ENCODE results near the gene PDZK1. TPM values are rescaled to one million over a fixed set of nuclear protein-coding genes. Genes with fewer than 3 reads are reported as not detected.

Gene PDZK1
- 1.1 TPM for polyA plus RNA-seq (2013, experiment 1 of 2)
- polyA plus RNA-seq (2013, experiment 2 of 2), result 0.76 TPM

- peaks cover 3% of the 10 kb centered on the region for H3K4me1 ChIP-seq (ENCODE audit: control insufficient read depth, insufficient read depth, low read length, poor library complexity, severe bottlenecking)
- WGBS, 2 experiments (ENCODE audit: insufficient coverage in 2 of 2), result 82 to 89% methylated on average over 7 of the region's 9 CpGs
- H3K9me3 ChIP-seq (ENCODE audit: control insufficient read depth, low read length), result no peaks in the 10 kb centered on the region
- H3K4me3 ChIP-seq (ENCODE audit: extremely low read depth, insufficient read depth, low read length, poor library complexity, severe bottlenecking), result no peak within 1 kb of the TSS
- no peaks in the 10 kb centered on the region for H3K36me3 ChIP-seq (ENCODE audit: control insufficient read depth, insufficient read depth, low read length)
- H3K27ac ChIP-seq (ENCODE audit: low read depth, low read length, severe bottlenecking), result no peak within 1 kb of the TSS
These were observed at the start of gene PDZK1 for GRCh38 chr1:145707183-145707867. PDZK1 (minus strand) TSS chr1:145707368; CDS start chr1:145688021, 19,347 bp downstream.

- Histone ChIP-seq H3K4me1 (ENCODE audit: control insufficient read depth, insufficient read depth, low read length, poor library complexity, severe bottlenecking) (peaks cover 18% of the 10 kb centered on the region), H3K4me3 (ENCODE audit: extremely low read depth, insufficient read depth, low read length, poor library complexity, severe bottlenecking) (no peak overlapping the region), H3K27ac (ENCODE audit: low read depth, low read length, severe bottlenecking) (peak overlapping the region; percentile 87), H3K9me3 (ENCODE audit: control insufficient read depth, low read length) (no peaks in the 10 kb centered on the region), H3K36me3 (ENCODE audit: control insufficient read depth, insufficient read depth, low read length) (peaks cover 39% of the 10 kb centered on the region)
- WGBS, 2 experiments (ENCODE audit: insufficient coverage in 2 of 2), result 85 to 94% methylated on average over 2 to 4 of the region's 5 CpGs
These were observed 44.4 kb upstream of the PDZK1 start for GRCh38 chr1:145751491-145752037.

GRCh38 chr1:145750426-145750825 is 43.3 kb upstream of the PDZK1 start:
- peaks cover 18% of the 10 kb centered on the region for H3K4me1 ChIP-seq (ENCODE audit: control insufficient read depth, insufficient read depth, low read length, poor library complexity, severe bottlenecking)
- no peaks in the 10 kb centered on the region for H3K9me3 ChIP-seq (ENCODE audit: control insufficient read depth, low read length)
- WGBS, 2 experiments (ENCODE audit: insufficient coverage in 2 of 2), result 93 to 96% methylated on average over 3 to 5 of the region's 5 CpGs
- H3K27ac ChIP-seq (ENCODE audit: low read depth, low read length, severe bottlenecking), result no peak overlapping the region
- H3K4me3 ChIP-seq (ENCODE audit: extremely low read depth, insufficient read depth, low read length, poor library complexity, severe bottlenecking), result no peak overlapping the region
- H3K36me3 ChIP-seq (ENCODE audit: control insufficient read depth, insufficient read depth, low read length), result peaks cover 45% of the 10 kb centered on the region

- Histone ChIP-seq H3K4me1 (ENCODE audit: control insufficient read depth, insufficient read depth, low read length, poor library complexity, severe bottlenecking) (peaks cover 18% of the 10 kb centered on the region), H3K27ac (ENCODE audit: low read depth, low read length, severe bottlenecking) (no peak overlapping the region), H3K4me3 (ENCODE audit: extremely low read depth, insufficient read depth, low read length, poor library complexity, severe bottlenecking) (no peak overlapping the region), H3K9me3 (ENCODE audit: control insufficient read depth, low read length) (no peaks in the 10 kb centered on the region), H3K36me3 (ENCODE audit: control insufficient read depth, insufficient read depth, low read length) (peaks cover 68% of the 10 kb centered on the region)
- WGBS, 2 experiments (ENCODE audit: insufficient coverage in 2 of 2), result 90 to 100% methylated on average over 3 to 5 of the region's 9 CpGs
These were observed 40.5 kb upstream of the PDZK1 start for GRCh38 chr1:145747398-145748247.

- Histone ChIP-seq H3K36me3 (ENCODE audit: control insufficient read depth, insufficient read depth, low read length) (peaks cover 35% of the 10 kb centered on the region), H3K27ac (ENCODE audit: low read depth, low read length, severe bottlenecking) (no peak overlapping the region), H3K4me3 (ENCODE audit: extremely low read depth, insufficient read depth, low read length, poor library complexity, severe bottlenecking) (no peak overlapping the region), H3K4me1 (ENCODE audit: control insufficient read depth, insufficient read depth, low read length, poor library complexity, severe bottlenecking) (no peaks in the 10 kb centered on the region), H3K9me3 (ENCODE audit: control insufficient read depth, low read length) (no peaks in the 10 kb centered on the region)
- whole genome bisulfite sequencing, 2 experiments (ENCODE audit: insufficient coverage in 2 of 2), result 90 to 100% methylated on average over 1 to 2 of the region's 4 CpGs
These were observed 33.1 kb upstream of the PDZK1 start for GRCh38 chr1:145740269-145740668.

GRCh38 chr1:145736191-145736590 is 29.0 kb upstream of the PDZK1 start:
- H3K27ac ChIP-seq (ENCODE audit: low read depth, low read length, severe bottlenecking), result no peak overlapping the region
- no CpG with 5 or more reads among the region's 1 CpG for WGBS, 2 experiments (ENCODE audit: insufficient coverage in 2 of 2)
- H3K9me3 ChIP-seq (ENCODE audit: control insufficient read depth, low read length), result no peaks in the 10 kb centered on the region
- H3K4me1 ChIP-seq (ENCODE audit: control insufficient read depth, insufficient read depth, low read length, poor library complexity, severe bottlenecking), result no peaks in the 10 kb centered on the region
- peaks cover 6% of the 10 kb centered on the region for H3K36me3 ChIP-seq (ENCODE audit: control insufficient read depth, insufficient read depth, low read length)
- H3K4me3 ChIP-seq (ENCODE audit: extremely low read depth, insufficient read depth, low read length, poor library complexity, severe bottlenecking), result no peak overlapping the region

GRCh38 chr1:145730900-145731299 is 23.7 kb upstream of the PDZK1 start:
- no CpG with 5 or more reads among the region's 3 CpGs for WGBS, 2 experiments (ENCODE audit: insufficient coverage in 2 of 2)

GRCh38 chr1:145730467-145730866 is 23.3 kb upstream of the PDZK1 start:
- 82 to 83% methylated on average over 1 to 2 of the region's 4 CpGs for WGBS, 2 experiments (ENCODE audit: insufficient coverage in 2 of 2)
- Histone ChIP-seq H3K36me3 (ENCODE audit: control insufficient read depth, insufficient read depth, low read length) (no peaks in the 10 kb centered on the region), H3K9me3 (ENCODE audit: control insufficient read depth, low read length) (no peaks in the 10 kb centered on the region), H3K4me1 (ENCODE audit: control insufficient read depth, insufficient read depth, low read length, poor library complexity, severe bottlenecking) (no peaks in the 10 kb centered on the region), H3K4me3 (ENCODE audit: extremely low read depth, insufficient read depth, low read length, poor library complexity, severe bottlenecking) (no peak overlapping the region), H3K27ac (ENCODE audit: low read depth, low read length, severe bottlenecking) (no peak overlapping the region)

More at GRCh38 chr1:145730900-145731299, 23.7 kb upstream of the PDZK1 start:
- H3K27ac ChIP-seq (ENCODE audit: low read depth, low read length, severe bottlenecking), result no peak overlapping the region
- no peaks in the 10 kb centered on the region for H3K36me3 ChIP-seq (ENCODE audit: control insufficient read depth, insufficient read depth, low read length)
- no peaks in the 10 kb centered on the region for H3K9me3 ChIP-seq (ENCODE audit: control insufficient read depth, low read length)
- H3K4me1 ChIP-seq (ENCODE audit: control insufficient read depth, insufficient read depth, low read length, poor library complexity, severe bottlenecking), result no peaks in the 10 kb centered on the region
- no peak overlapping the region for H3K4me3 ChIP-seq (ENCODE audit: extremely low read depth, insufficient read depth, low read length, poor library complexity, severe bottlenecking)

- H3K36me3 ChIP-seq (ENCODE audit: control insufficient read depth, insufficient read depth, low read length), result no peaks in the 10 kb centered on the region
- H3K9me3 ChIP-seq (ENCODE audit: control insufficient read depth, low read length), result no peaks in the 10 kb centered on the region
- no peak overlapping the region for H3K4me3 ChIP-seq (ENCODE audit: extremely low read depth, insufficient read depth, low read length, poor library complexity, severe bottlenecking)
- H3K27ac ChIP-seq (ENCODE audit: low read depth, low read length, severe bottlenecking), result no peak overlapping the region
- no peaks in the 10 kb centered on the region for H3K4me1 ChIP-seq (ENCODE audit: control insufficient read depth, insufficient read depth, low read length, poor library complexity, severe bottlenecking)
- WGBS, 2 experiments (ENCODE audit: insufficient coverage in 2 of 2), result 90 to 100% methylated on average over 3 to 5 of the region's 5 CpGs
These were observed 22.7 kb upstream of the PDZK1 start for GRCh38 chr1:145729666-145730436.

- H3K4me1 ChIP-seq (ENCODE audit: control insufficient read depth, insufficient read depth, low read length, poor library complexity, severe bottlenecking), result no peaks in the 10 kb centered on the region
- 73 to 78% methylated on average over 4 of the region's 5 CpGs for WGBS, 2 experiments (ENCODE audit: insufficient coverage in 2 of 2)
- no peak overlapping the region for H3K4me3 ChIP-seq (ENCODE audit: extremely low read depth, insufficient read depth, low read length, poor library complexity, severe bottlenecking)
- no peaks in the 10 kb centered on the region for H3K36me3 ChIP-seq (ENCODE audit: control insufficient read depth, insufficient read depth, low read length)
- no peak overlapping the region for H3K27ac ChIP-seq (ENCODE audit: low read depth, low read length, severe bottlenecking)
- no peaks in the 10 kb centered on the region for H3K9me3 ChIP-seq (ENCODE audit: control insufficient read depth, low read length)
These were observed 22.0 kb upstream of the PDZK1 start for GRCh38 chr1:145729196-145729595.

All from mesodermal cell (in vitro differentiated cells).